NOMO-1 (cell line): ENCODE measurements around the gene NFASC.

Source experiments
- DNase-seq, 2 experiments: peaks; one replicate each; lab custom pipeline; 2025; ENCODE audit not compliant: unreplicated experiment in 2 of 2; lab: John Stamatoyannopoulos, UW

NFASC gene

GRCh38 chr1:205028924-205029323 is 158.3 kb downstream of the NFASC start:
- DNase-seq: no peak

DNA sequence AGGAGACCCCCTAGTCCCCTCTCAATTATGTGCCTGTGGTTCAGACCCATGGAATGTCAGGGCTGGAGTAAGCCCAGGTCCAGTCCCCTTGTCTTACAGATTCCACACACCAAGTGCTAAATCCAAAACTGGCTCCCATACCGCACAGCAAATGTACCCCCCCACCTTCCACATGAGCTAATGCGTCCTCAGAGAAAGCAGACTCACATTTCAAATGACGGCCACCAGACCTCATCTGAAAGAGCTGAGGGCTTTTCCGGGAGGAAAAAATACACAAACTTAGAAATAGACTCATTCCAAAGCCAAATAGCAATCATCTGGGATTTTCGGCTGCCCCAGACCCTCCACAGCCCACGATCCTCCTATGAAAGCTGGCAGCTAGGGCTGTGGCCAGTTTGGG is 159.6 kb downstream of the NFASC start:
- no peak for DNase-seq

DNA sequence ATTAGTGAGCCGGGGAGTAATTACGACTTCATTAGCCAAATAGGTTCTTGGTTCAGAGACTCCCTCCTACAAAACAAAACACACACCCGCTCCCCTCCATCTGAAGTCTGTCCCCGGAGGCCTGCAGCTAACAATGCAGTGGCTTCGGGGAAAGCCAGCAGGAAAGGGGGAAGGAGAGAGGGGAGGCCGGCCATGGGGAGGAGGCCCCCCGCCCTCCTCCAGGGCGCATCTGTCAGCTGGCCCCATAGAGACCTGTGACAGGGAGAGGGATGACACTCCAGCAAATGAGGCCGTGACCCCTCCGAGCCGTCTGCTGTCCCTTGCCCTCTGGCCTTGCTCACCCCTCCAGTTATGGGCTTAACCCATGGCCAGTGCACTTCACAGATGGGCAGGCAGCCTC is 160.2 kb downstream of the NFASC start:
- DNase-seq: no peak

DNA sequence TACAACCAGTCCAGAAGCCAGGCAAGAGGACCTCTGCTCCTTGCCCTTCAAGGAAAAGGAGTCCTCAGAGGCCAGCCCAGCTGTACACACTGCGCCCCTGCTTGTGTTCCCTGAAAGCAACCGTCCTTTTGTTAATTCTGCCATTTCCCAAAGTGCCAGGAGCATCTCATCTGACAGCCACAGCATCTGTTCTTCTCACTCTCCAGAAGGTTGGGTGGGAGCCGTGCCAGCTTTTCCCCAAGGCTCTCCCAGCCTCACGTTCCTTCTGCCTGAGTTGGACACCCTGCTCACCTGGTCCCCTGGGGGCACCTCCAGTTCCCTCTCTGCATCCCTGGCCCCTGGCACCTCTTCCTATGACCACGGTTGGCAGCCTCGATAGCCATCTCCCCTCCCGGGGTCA is 161.8 kb downstream of the NFASC start:
- DNase-seq: no peak

DNA sequence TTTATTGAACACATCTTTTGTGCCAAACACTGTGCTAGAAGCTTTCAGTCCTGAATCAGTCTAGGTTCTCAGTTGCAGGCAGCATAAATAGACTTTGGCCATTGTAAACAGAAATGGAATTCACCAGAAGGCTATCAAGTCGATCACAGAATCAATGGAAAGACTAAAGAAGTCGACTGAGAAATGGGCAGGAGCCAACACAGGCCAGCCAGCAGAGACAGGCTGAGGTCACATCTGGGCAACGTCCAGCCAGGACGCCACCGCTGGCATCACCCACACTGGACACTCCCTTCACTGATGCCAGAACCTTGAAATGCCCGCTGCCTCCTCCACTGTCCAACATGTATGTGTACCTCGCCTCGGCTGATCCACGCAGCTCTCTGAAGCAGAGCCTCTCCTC is 166.9 kb downstream of the NFASC start:
- no peak for DNase-seq

DNA sequence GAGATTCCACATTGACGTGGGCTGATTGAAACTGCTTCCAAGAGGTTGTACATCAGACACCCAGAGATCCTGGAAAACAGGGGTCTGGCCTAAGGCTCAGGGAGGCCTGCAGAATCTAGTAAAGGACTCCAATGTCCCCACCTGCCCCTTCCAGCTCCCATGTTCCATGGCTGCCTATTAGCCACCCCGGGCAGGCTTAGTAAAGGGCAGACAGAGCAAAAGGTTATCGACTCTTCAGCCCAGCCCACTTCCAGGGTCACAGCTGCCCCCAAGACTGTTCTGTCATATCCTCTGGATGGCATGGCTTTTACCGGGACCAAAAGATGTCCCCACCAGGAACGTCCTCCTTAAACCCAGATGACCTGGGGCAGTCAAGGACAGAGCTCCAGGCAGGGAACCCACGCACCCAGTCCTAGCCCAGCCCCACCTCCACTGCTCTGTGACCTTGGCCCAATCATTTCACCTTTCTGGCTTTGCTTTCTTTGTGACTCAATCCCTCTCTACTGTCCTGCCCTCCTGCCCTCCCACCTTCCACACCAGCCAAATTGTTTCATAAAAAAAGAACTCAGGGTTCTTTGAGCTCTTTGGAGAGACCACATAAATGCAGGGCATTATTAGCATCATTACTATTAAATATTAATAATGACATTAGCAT is 167.6 kb downstream of the NFASC start:
- no peak for DNase-seq

GRCh38 chr1:205041001-205041715 is 170.5 kb downstream of the NFASC start:
- DNase-seq: no peak

GRCh38 chr1:205041998-205042910 is 171.6 kb downstream of the NFASC start:
- DNase-seq: no peak

- DNase-seq: no peak
These were observed 172.5 kb downstream of the NFASC start, which contains the start of gene CNTN2 for GRCh38 chr1:205042911-205043806. TSS of gene CNTN2 (plus strand) at chr1:205043212. CDS start at chr1:205053186, 9,974 bp downstream.

DNA sequence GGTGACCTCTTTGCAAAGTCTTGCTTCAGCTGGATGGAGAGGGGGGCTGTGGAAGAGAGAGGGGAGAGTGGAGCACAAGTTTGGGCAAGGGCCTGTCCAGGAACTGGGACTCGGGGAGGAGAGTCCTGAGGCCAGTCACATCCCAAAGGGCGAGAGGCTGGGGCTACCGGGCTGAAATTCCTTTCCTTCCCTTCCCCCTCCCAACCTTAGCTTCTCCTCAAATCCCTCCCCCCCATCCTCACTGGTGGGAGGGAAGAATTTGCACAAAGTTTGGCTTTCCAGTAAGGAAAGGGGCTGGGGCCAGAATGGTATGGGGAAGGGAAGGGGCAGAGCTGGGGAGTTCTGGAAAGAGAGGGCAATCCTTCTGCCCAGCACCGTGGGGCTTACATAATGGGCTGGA is 173.2 kb downstream of the NFASC start:
- DNase-seq: no peak

DNA sequence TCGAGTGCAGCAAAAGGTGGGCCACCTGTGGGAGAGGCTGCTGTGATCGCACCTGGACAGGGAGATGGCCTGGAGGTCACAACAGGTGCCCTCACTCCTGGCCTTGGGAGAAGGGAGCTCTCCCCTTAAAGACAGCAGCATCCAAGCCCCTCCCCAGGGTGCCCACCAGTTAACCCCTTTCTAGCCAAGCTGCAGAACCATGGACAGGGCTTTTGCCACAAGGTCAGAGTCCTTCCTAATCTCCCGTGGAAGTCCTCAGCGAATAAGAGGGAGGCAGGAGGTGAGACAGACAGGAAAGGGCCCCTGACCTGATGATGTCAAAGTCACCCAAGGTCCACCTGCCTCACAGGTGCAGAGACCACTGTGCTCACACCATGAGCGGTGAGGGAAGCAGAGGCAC is 174.1 kb downstream of the NFASC start:
- no peak for DNase-seq

- DNase-seq: no peak
These were observed 174.5 kb downstream of the NFASC start for GRCh38 chr1:205045146-205045545.

DNA sequence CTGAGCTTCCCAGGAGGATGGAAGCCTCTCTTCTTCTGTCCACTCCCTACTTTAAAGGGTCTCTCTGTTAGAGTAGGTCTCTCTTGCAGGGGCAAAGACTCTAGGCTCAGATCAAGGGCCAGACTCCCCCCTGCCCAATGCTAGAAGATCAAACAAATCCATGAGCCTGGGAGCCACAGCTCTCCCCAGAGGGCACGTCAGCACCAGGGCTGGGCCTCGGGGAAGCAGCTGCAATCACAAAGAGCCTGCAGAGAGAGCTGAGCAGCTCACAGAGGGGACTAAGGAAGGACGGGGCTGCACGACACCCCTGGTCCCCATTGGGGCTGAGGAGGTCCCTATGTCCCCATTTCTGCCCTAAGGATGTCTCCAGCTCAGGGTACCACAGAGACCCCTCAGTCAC is 176.2 kb downstream of the NFASC start:
- no peak for DNase-seq

GRCh38 chr1:205047764-205048231 is 177.1 kb downstream of the NFASC start:
- no peak for DNase-seq

GRCh38 chr1:205048382-205048781 is 177.7 kb downstream of the NFASC start:
- no peak for DNase-seq

DNA sequence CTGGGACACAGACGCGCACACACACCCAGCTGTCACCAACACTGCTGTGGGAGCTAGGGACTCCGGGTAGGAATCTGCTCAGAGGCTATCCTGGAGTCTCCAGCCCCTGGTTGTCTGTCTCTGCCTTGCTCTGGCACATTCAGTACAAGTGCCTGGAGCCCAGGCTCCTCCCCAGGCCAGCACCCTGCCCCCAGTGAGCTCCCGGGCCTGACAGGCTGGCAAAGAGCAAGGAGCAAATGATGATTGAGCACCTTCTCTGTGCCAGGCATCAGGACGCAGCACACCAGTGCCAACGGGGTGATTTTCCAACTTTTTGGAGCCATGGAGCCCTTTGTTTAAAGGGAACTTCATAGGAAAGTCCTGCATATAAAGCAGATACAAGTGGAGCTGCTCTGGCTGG is 178.8 kb downstream of the NFASC start:
- DNase-seq: no peak

DNA sequence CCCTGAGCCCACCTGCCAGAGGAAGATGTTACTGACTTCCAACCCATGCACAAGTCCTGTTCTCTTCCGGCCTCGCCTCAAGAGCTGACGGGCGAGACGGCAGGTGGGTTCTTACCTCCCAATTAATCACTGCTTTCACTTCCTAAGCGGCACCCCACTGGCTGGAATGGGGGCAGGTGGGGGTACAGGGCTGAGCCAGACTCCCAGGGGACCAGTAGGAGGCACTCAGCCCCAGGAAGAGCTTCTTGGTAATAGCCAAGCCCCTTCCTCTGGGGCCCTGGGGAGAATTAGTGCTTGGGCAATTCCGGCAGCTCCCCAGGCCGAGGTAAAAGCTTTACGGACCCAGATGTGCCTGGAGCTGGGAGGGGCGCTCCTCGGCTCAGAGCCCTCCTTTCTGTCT is 182.0 kb downstream of the NFASC start:
- no peak for DNase-seq

GRCh38 chr1:205053296-205053695 is 182.6 kb downstream of the NFASC start:
- no peak for DNase-seq

DNA sequence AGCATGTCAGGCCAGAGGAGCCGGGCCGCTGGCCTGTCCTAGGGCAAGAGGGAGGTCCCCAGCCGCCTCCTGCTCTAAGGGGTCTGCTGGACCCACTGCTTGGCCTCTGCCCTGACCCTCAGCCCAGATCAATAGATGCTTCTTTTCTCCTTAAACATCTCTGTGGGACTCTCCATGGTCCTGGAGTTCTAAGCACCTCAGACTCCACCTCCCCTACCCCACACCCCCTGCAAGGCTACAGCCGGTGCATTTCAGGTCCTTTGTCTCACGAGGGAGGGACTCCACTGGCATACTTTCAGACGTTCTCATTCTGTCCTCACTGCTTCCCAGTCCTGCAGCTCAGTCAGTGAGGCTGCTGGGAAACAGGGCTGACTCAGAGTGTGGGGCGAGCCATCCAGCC is 183.4 kb downstream of the NFASC start:
- no peak for DNase-seq

DNA sequence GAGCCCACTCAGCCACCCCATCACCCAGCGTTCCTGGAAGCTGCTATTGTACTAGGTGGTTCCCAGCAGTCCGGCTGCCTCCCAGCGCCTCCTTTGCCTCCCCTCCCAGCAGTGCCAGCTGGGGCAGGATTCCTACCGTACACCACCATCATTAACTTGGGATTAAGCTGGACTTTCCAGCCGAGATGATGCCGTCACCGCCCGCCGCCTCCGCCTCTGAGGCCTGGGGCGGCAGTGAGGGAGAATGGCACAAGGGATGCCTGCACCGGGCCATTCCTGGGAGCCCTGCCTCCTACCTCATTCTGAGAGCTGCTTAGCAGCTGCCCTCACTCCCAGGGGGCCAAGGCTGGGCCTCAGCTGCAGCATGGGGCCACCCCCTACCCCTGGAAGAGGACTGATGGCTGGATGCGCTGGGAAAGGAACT is 185.5 kb downstream of the NFASC start:
- no peak for DNase-seq
